ENCODE measurements around the gene GNPTG.

Gene GNPTG

DNA sequence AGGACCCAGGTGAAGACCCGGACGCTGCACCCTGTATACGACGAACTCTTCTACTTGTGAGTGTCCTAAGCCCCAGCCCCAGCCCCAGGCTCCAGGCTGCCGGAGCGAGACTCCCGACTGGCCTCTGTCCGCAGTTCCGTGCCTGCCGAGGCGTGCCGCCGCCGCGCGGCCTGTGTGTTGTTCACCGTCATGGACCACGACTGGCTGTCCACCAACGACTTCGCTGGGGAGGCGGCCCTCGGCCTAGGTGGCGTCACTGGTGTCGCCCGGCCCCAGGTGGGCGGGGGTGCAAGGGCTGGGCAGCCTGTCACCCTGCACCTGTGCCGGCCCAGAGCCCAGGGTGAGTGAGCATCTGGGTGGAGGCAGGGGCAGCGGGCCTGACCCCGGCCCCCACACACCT, 3.8 kb upstream of the GNPTG start:
- H3K9me3 ChIP-seq (ENCODE audit: control insufficient read depth, low read length): no peaks in the 10 kb centered on the region
- H3K27ac ChIP-seq (ENCODE audit: insufficient read depth, low read length, poor library complexity, severe bottlenecking): no peak overlapping the region
- H3K27me3 ChIP-seq (replicated peaks; ENCODE audit: control insufficient read depth, insufficient read depth, low read length, poor library complexity, severe bottlenecking): no peaks in the 10 kb centered on the region
- DNase-seq: no peak
- H3K36me3 ChIP-seq (ENCODE audit: control insufficient read depth, insufficient read depth, low read length): peaks cover 26% of the 10 kb centered on the region
- no peak overlapping the region for H3K4me3 ChIP-seq (ENCODE audit: insufficient read depth, low read depth, low read length, poor library complexity, severe bottlenecking)
- peaks cover 17% of the 10 kb centered on the region for H3K4me1 ChIP-seq (ENCODE audit: control insufficient read depth, insufficient read depth, low read length, poor library complexity, severe bottlenecking)

DNA sequence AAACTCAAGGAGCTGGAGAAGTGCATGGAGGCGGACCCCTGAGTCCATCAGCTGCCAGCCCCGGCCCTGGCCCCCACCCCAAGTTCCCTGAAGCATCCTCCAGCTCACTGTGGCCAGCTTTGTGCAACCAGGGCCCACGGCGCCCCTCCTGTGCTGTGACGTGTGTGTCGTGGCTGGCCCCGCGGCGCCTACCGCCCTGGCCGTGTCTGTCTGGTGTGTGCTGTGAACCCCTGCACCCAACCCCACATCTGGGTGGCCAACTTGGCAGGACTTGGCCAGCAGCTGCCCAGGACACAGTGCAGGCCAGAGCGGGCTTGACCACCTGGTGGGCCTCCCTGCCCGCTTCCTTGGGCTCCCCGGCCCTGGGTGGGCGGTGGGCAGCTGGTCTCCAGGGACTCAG, 3.3 kb upstream of the GNPTG start:
- Histone ChIP-seq H3K4me3 (ENCODE audit: insufficient read depth, low read depth, low read length, poor library complexity, severe bottlenecking) (no peak overlapping the region), H3K36me3 (ENCODE audit: control insufficient read depth, insufficient read depth, low read length) (peaks cover 26% of the 10 kb centered on the region), H3K27ac (ENCODE audit: insufficient read depth, low read length, poor library complexity, severe bottlenecking) (no peak overlapping the region), H3K9me3 (ENCODE audit: control insufficient read depth, low read length) (no peaks in the 10 kb centered on the region), H3K4me1 (ENCODE audit: control insufficient read depth, insufficient read depth, low read length, poor library complexity, severe bottlenecking) (peaks cover 17% of the 10 kb centered on the region), H3K27me3 (replicated peaks; ENCODE audit: control insufficient read depth, insufficient read depth, low read length, poor library complexity, severe bottlenecking) (no peaks in the 10 kb centered on the region)
- DNase-seq: no peak

DNA sequence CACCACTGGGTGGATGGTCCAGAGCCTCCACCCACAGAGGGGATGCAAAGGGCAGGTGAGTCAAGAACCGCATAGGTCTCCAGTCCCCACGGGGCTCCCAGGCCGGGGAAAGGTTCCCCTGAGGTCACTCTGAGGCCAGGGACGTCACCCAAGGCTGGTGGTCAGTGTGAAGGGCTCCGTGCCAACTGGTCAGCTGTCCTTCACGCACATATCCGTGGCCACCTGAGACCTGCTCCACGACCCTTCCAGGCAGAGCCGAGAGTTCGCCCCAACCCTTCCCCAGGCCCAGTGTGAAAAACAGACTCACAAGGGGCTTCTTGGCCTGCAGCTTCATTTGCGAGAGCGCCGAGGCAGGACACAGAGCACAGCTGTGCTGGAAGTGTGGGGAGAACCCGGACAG, 2.8 kb upstream of the GNPTG start:
- H3K36me3 ChIP-seq (ENCODE audit: control insufficient read depth, insufficient read depth, low read length): peaks cover 26% of the 10 kb centered on the region
- DNase-seq: no peak
- no peaks in the 10 kb centered on the region for H3K9me3 ChIP-seq (ENCODE audit: control insufficient read depth, low read length)
- H3K4me1 ChIP-seq (ENCODE audit: control insufficient read depth, insufficient read depth, low read length, poor library complexity, severe bottlenecking): peaks cover 17% of the 10 kb centered on the region
- no peak overlapping the region for H3K4me3 ChIP-seq (ENCODE audit: insufficient read depth, low read depth, low read length, poor library complexity, severe bottlenecking)
- H3K27ac ChIP-seq (ENCODE audit: insufficient read depth, low read length, poor library complexity, severe bottlenecking): no peak overlapping the region
- no peaks in the 10 kb centered on the region for H3K27me3 ChIP-seq (replicated peaks; ENCODE audit: control insufficient read depth, insufficient read depth, low read length, poor library complexity, severe bottlenecking)

DNA sequence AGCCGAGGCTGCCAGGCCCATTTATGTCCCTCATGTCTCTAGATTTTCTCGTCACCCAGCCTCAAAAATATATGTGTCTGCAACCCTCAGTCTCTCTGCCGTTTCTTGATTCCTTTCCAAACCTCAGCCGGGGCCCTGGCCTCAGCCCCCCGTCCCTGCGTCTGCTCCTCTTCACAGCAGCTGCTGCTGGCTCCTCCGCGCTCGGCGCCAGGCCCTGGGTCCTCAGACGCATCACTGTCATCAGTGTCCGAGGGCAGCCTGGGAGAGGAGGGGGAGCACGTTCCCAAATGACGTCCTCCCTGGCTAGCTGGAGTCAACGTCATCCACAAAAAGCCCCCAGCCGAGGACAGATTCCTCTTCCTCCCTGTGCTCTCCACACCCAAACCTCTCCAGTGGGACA, 2.4 kb upstream of the GNPTG start:
- DNase-seq: no peak
- peaks cover 26% of the 10 kb centered on the region for H3K36me3 ChIP-seq (ENCODE audit: control insufficient read depth, insufficient read depth, low read length)

DNA sequence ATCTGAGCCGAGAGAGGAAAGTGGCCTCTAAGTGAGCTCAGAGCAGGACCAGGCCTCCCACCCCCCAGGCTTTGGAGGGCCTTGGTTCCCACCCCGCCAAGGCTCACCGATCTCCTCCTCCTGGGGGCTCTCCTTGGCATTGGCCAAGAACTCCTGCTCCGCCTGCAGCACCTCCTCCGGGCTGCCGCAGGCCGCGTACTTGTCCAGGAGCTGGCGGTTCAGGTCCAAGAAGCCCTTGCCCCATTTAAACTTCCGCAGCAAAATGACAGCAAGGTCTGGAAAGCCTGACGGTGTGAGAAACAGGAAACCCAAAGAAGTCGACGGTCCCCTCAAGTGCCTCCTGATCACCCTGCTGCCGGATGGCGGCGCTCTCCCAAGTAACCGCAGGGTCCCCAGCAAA, 1.8 kb upstream of the GNPTG start:
- no peak for DNase-seq
- H3K4me3 ChIP-seq (ENCODE audit: insufficient read depth, low read depth, low read length, poor library complexity, severe bottlenecking): no peak overlapping the region
- H3K4me1 ChIP-seq (ENCODE audit: control insufficient read depth, insufficient read depth, low read length, poor library complexity, severe bottlenecking): peaks cover 17% of the 10 kb centered on the region

More for the DNA sequence above, 2.4 kb upstream of the GNPTG start:
- no peak overlapping the region for H3K27ac ChIP-seq (ENCODE audit: insufficient read depth, low read length, poor library complexity, severe bottlenecking)
- no peaks in the 10 kb centered on the region for H3K9me3 ChIP-seq (ENCODE audit: control insufficient read depth, low read length)
- H3K27me3 ChIP-seq (replicated peaks; ENCODE audit: control insufficient read depth, insufficient read depth, low read length, poor library complexity, severe bottlenecking): no peaks in the 10 kb centered on the region
- no peak overlapping the region for H3K4me3 ChIP-seq (ENCODE audit: insufficient read depth, low read depth, low read length, poor library complexity, severe bottlenecking)
- H3K4me1 ChIP-seq (ENCODE audit: control insufficient read depth, insufficient read depth, low read length, poor library complexity, severe bottlenecking): peaks cover 17% of the 10 kb centered on the region

DNA sequence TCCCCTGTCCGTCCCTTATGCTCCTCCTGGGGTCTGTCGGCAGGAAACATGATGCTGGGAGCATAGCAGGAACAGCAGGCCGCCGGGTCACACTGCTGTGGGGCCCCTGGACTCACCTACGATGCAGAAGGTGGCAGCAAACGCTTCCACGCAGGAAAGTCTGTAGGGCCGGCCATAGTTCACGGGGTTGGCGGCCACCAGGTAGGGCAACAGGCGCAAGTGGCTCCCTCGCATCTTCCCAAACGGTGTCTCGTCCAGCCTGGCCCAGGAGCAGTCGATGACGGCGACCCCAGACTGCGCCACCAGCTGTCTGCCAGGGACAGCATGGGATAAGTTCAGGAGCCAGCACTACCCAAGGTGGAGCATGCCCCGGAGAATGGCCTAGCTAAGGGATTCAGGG, 1.0 kb upstream of the GNPTG start:
- Histone ChIP-seq H3K4me3 (ENCODE audit: insufficient read depth, low read depth, low read length, poor library complexity, severe bottlenecking) (no peak overlapping the region), H3K27ac (ENCODE audit: insufficient read depth, low read length, poor library complexity, severe bottlenecking) (peak overlapping the region; percentile 70)

More for the DNA sequence above, 1.8 kb upstream of the GNPTG start:
- peaks cover 26% of the 10 kb centered on the region for H3K36me3 ChIP-seq (ENCODE audit: control insufficient read depth, insufficient read depth, low read length)
- no peaks in the 10 kb centered on the region for H3K9me3 ChIP-seq (ENCODE audit: control insufficient read depth, low read length)
- H3K27me3 ChIP-seq (replicated peaks; ENCODE audit: control insufficient read depth, insufficient read depth, low read length, poor library complexity, severe bottlenecking): no peaks in the 10 kb centered on the region
- H3K27ac ChIP-seq (ENCODE audit: insufficient read depth, low read length, poor library complexity, severe bottlenecking): no peak overlapping the region

DNA sequence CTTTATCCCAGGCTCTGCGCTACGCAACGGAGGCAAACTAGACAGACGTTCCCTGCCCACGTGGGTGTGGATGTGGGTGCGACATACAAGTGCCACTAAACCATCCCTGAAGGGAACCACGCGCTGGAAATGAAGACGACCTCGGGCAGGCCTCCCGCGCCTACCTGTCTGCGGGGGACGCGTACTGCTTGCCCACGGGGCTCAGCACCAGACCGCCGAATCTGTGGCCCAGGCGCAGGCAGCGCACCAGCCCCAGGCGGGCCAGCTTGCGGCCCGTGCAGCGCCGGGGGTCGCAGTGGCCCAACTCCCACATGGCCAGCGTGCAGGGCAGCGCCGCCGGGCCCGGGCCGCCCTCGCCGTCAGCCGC, 533 bp upstream of the GNPTG start:
- H3K9me3 ChIP-seq (ENCODE audit: control insufficient read depth, low read length): no peaks in the 10 kb centered on the region

More for the DNA sequence above, 1.0 kb upstream of the GNPTG start:
- Histone ChIP-seq H3K36me3 (ENCODE audit: control insufficient read depth, insufficient read depth, low read length) (peaks cover 26% of the 10 kb centered on the region), H3K9me3 (ENCODE audit: control insufficient read depth, low read length) (no peaks in the 10 kb centered on the region), H3K4me1 (ENCODE audit: control insufficient read depth, insufficient read depth, low read length, poor library complexity, severe bottlenecking) (peaks cover 17% of the 10 kb centered on the region), H3K27me3 (replicated peaks; ENCODE audit: control insufficient read depth, insufficient read depth, low read length, poor library complexity, severe bottlenecking) (no peaks in the 10 kb centered on the region)
- no peak for DNase-seq

DNA sequence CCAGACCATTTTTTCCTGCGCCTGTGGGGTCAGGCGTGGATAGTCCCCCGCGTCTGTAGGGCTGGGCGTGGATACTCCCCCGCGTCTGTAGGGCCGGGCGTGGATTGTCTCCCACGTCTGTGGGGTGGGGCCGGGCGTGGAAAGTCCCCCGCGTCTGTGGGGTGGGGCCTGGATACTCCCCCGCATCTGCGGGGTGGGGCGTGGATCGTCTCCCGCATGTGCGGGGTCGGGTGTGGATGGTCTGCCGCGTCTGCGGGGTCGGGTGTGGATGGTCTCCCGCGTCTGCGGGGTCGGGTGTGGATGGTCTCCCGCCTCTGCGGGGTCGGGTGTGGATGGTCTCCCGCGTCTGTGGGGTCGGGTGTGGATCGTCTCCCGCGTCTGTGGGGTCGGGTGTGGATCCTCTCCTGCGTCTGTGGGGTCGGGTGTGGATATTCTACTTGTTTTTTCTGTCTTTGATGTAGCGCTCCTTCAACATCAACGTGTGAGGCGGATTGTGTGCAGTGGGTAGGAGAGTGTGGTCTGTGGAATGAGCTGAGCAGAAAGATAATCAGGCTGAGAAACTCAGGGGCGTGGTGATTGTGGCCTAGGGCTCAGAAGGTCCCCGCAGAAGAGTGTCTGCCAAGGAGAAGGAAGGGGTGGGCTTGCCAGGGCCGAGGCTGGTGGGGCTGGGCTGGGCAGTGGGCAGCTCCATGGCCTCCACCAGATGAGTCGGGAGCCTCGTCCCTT, 3.2 kb downstream of the GNPTG start:
- Histone ChIP-seq H3K9me3 (ENCODE audit: control insufficient read depth, low read length) (no peaks in the 10 kb centered on the region), H3K27ac (ENCODE audit: insufficient read depth, low read length, poor library complexity, severe bottlenecking) (no peak overlapping the region), H3K4me3 (ENCODE audit: insufficient read depth, low read depth, low read length, poor library complexity, severe bottlenecking) (no peak overlapping the region), H3K36me3 (ENCODE audit: control insufficient read depth, insufficient read depth, low read length) (peaks cover 14% of the 10 kb centered on the region), H3K4me1 (ENCODE audit: control insufficient read depth, insufficient read depth, low read length, poor library complexity, severe bottlenecking) (peaks cover 17% of the 10 kb centered on the region), H3K27me3 (replicated peaks; ENCODE audit: control insufficient read depth, insufficient read depth, low read length, poor library complexity, severe bottlenecking) (no peaks in the 10 kb centered on the region)
- DNase-seq: no peak

More for the DNA sequence above, 533 bp upstream of the GNPTG start:
- no peak for DNase-seq
- Histone ChIP-seq H3K27ac (ENCODE audit: insufficient read depth, low read length, poor library complexity, severe bottlenecking) (peak overlapping the region; percentile 70), H3K27me3 (replicated peaks; ENCODE audit: control insufficient read depth, insufficient read depth, low read length, poor library complexity, severe bottlenecking) (no peaks in the 10 kb centered on the region), H3K4me1 (ENCODE audit: control insufficient read depth, insufficient read depth, low read length, poor library complexity, severe bottlenecking) (peaks cover 17% of the 10 kb centered on the region), H3K4me3 (ENCODE audit: insufficient read depth, low read depth, low read length, poor library complexity, severe bottlenecking) (peak overlapping the region; percentile 71), H3K36me3 (ENCODE audit: control insufficient read depth, insufficient read depth, low read length) (peaks cover 26% of the 10 kb centered on the region)

DNA sequence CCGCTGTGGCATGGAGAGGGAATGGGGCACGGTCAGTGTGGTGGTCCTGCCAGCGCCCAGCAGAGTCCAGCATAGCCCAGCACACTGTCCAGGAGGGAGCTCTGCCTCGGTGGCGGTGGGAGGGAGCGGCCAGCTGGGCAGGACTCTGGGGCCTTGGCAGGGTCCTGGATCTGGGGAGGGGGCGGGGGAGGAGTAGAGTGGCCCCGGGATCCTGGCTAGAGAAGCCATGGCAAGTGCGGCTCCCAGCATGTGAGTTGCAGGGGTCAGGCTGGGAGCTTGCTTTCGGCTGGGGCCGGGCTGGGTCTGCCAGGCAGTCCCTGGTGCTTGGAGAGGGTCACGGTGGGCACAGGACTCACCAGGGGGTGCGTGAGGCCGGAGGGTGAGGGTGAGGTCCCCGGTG, 3.9 kb downstream of the GNPTG start:
- Histone ChIP-seq H3K27ac (ENCODE audit: insufficient read depth, low read length, poor library complexity, severe bottlenecking) (no peak overlapping the region), H3K4me3 (ENCODE audit: insufficient read depth, low read depth, low read length, poor library complexity, severe bottlenecking) (no peak overlapping the region), H3K4me1 (ENCODE audit: control insufficient read depth, insufficient read depth, low read length, poor library complexity, severe bottlenecking) (peaks cover 15% of the 10 kb centered on the region), H3K27me3 (replicated peaks; ENCODE audit: control insufficient read depth, insufficient read depth, low read length, poor library complexity, severe bottlenecking) (no peaks in the 10 kb centered on the region), H3K9me3 (ENCODE audit: control insufficient read depth, low read length) (no peaks in the 10 kb centered on the region), H3K36me3 (ENCODE audit: control insufficient read depth, insufficient read depth, low read length) (peaks cover 10% of the 10 kb centered on the region)
- no peak for DNase-seq

DNA sequence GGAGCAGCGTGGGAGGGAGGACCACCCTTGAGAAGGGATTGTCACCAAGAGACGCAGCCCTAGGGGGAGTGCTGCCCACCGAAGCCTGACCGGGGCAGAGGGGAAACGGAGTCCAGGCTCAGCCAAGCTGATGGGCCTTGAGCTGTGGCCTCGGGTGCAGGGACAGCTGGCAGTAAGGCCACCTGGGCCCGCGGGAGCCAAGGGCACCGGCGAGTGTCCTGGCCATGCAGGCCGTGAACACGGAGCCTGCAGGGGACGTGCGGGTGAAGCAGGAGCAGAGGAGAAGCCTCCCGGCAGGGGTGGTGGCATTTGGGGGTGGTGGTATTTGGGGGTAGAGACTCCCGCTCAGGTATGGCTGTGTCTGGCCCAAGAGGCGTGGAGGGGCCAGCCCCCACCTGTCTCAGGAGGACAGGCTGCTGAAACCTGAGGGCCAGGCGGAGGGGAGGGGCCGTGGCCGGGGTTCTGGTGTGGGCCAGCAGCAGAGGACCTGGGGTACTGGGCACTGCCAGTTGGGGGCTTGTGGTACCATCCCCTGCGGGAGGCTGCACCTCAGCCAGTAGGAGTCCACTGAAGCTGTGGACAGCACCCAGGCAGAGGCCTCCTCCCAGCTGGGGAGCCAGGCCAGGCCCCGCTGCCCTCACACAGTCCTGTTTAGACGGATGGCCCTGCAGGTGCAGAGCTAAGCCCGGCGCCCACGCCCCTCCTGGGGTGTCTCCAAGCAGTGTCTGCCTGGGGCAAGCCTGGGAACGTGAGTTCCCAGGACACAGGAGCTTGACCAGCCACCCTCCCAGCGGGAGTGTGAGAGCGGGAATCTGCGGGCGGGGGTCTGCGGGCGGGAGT, 4.5 kb downstream of the GNPTG start:
- Histone ChIP-seq H3K27me3 (replicated peaks; ENCODE audit: control insufficient read depth, insufficient read depth, low read length, poor library complexity, severe bottlenecking) (no peaks in the 10 kb centered on the region), H3K9me3 (ENCODE audit: control insufficient read depth, low read length) (no peaks in the 10 kb centered on the region), H3K4me3 (ENCODE audit: insufficient read depth, low read depth, low read length, poor library complexity, severe bottlenecking) (no peak overlapping the region), H3K36me3 (ENCODE audit: control insufficient read depth, insufficient read depth, low read length) (peaks cover 10% of the 10 kb centered on the region), H3K4me1 (ENCODE audit: control insufficient read depth, insufficient read depth, low read length, poor library complexity, severe bottlenecking) (peaks cover 10% of the 10 kb centered on the region), H3K27ac (ENCODE audit: insufficient read depth, low read length, poor library complexity, severe bottlenecking) (no peak overlapping the region)
- DNase-seq: no peak
